CD14-positive monocyte (primary cell): Measurements from ENCODE around the gene PTEN. TPM values are rescaled to one million over a fixed set of nuclear protein-coding genes. Genes with fewer than 3 reads are reported as not detected.

Experiments
- DNase-seq, 3 donors: peaks; one replicate each; pipeline ENCODE4 v3.0.0-alpha.2; 2011 to 2022
- H2AFZ ChIP-seq: 2 replicates; pipeline ENCODE4 v1.6.0; 2012; ENCODE audit warnings: mild to moderate bottlenecking, low read depth, low read length, inconsistent platforms; ENCODE audit not compliant: insufficient read depth, poor library complexity, severe bottlenecking
- H3K27ac ChIP-seq, 2 donors: 1 replicate in 1 of 2; 2 replicates in 1 of 2; pipeline ENCODE4 v1.5.1; 2012 to 2013; ENCODE audit warnings: low read length in 2 of 2, control low read depth in 1 of 2, inconsistent platforms in 1 of 2, low read depth in 1 of 2, mild to moderate bottlenecking in 1 of 2
- H3K27me3 ChIP-seq, 2 donors: one replicate each; pipeline versions ENCODE4 v1.6.0 to v1.6.1; 2011 to 2013; ENCODE audit warnings: low read length in 2 of 2; ENCODE audit not compliant: control insufficient read depth in 2 of 2, insufficient read depth in 2 of 2
- H3K36me3 ChIP-seq, 2 donors: replicated peaks in 1 of 2; 1 replicate in 1 of 2; 2 replicates in 1 of 2; pipeline versions ENCODE4 v1.5.1 to v1.6.1; 2012 to 2013; ENCODE audit warnings: low read length in 2 of 2, control low read depth in 1 of 2, inconsistent platforms in 1 of 2, mild to moderate bottlenecking in 1 of 2; ENCODE audit not compliant: insufficient read depth in 2 of 2, control insufficient read depth in 1 of 2
- H3K4me1 ChIP-seq, 2 donors: 1 replicate in 1 of 2; 2 replicates in 1 of 2; pipeline versions ENCODE4 v1.5.1 to v1.6.1; 2012 to 2013; ENCODE audit warnings: low read length in 2 of 2, control low read depth in 1 of 2, inconsistent platforms in 1 of 2, mild to moderate bottlenecking in 1 of 2, moderate library complexity in 1 of 2; ENCODE audit not compliant: insufficient read depth in 2 of 2, control insufficient read depth in 1 of 2
- H3K4me2 ChIP-seq: replicated peaks from 2 replicates; pipeline ENCODE3; 2012; ENCODE audit warnings: low read length, moderate library complexity, mild to moderate bottlenecking; ENCODE audit not compliant: poor library complexity, severe bottlenecking; ENCODE audit errors: extremely low read depth
- H3K4me3 ChIP-seq, 3 experiments: fragments of 200-600 bp in 1 of 3; sonication (generic) in 1 of 3; replicated peaks in 1 of 3; 1 replicate in 2 of 3; 2 replicates in 1 of 3; pipeline ENCODE4 v1.5.1; 2011 to 2013; ENCODE audit warnings: low read length in 3 of 3, mild to moderate bottlenecking in 3 of 3, control low read depth in 2 of 3, low read depth in 2 of 3, inconsistent platforms in 1 of 3, moderate library complexity in 1 of 3
- H3K79me2 ChIP-seq: 2 replicates; pipeline ENCODE4 v1.6.0; 2012; ENCODE audit warnings: mild to moderate bottlenecking, control low read depth, inconsistent platforms, low read length, moderate library complexity; ENCODE audit not compliant: insufficient read depth
- H3K9ac ChIP-seq: 2 replicates; pipeline ENCODE4 v1.6.0; 2017; ENCODE audit warnings: low read length, mild to moderate bottlenecking; ENCODE audit not compliant: insufficient read depth, poor library complexity, severe bottlenecking
- H3K9me3 ChIP-seq, 2 donors: replicated peaks in 1 of 2; 1 replicate in 1 of 2; 2 replicates in 1 of 2; pipeline versions ENCODE4 v1.5.1 to v1.6.1; 2012 to 2013; ENCODE audit warnings: low read length in 2 of 2, control low read depth in 1 of 2; ENCODE audit not compliant: control insufficient read depth in 1 of 2, insufficient read depth in 1 of 2
- H4K20me1 ChIP-seq: 2 replicates; pipeline ENCODE4 v1.6.0; 2012; ENCODE audit warnings: mild to moderate bottlenecking, low read length, control low read depth, moderate library complexity; ENCODE audit not compliant: insufficient read depth
- H3K27ac Mint-ChIP-seq, 7 donors: one replicate each; pipeline ENCODE4 v1.8.0; 2020; ENCODE audit warnings: mild to moderate bottlenecking in 7 of 7, mixed read lengths in 7 of 7, moderate library complexity in 6 of 7, inconsistent platforms in 2 of 7
- H3K27me3 Mint-ChIP-seq, 3 donors: one replicate each; pipeline ENCODE4 v1.8.0; 2021 to 2022; ENCODE audit warnings: low read depth in 3 of 3, mild to moderate bottlenecking in 3 of 3, mixed read lengths in 3 of 3, moderate library complexity in 3 of 3, inconsistent platforms in 1 of 3
- H3K36me3 Mint-ChIP-seq, 2 donors: one replicate each; pipeline ENCODE4 v1.8.0; 2020; ENCODE audit warnings: mixed read lengths in 2 of 2, inconsistent platforms in 1 of 2, mild to moderate bottlenecking in 1 of 2
- H3K4me1 Mint-ChIP-seq: one replicate; pipeline ENCODE4 v1.8.0; 2020; ENCODE audit warnings: mild to moderate bottlenecking, mixed read lengths
- H3K4me3 Mint-ChIP-seq, 2 donors: one replicate each; pipeline ENCODE4 v1.8.0; 2020; ENCODE audit warnings: mild to moderate bottlenecking in 2 of 2, mixed read lengths in 2 of 2, moderate library complexity in 1 of 2
- H3K9me3 Mint-ChIP-seq, 7 donors: one replicate each; pipeline ENCODE4 v1.8.0; 2020 to 2022; ENCODE audit warnings: mixed read lengths in 7 of 7, mild to moderate bottlenecking in 6 of 7, moderate library complexity in 6 of 7, inconsistent platforms in 2 of 7
- WGBS: methylation state at CpG from one replicate; pipeline ENCODE4 v1.1.5; 2013; ENCODE audit warnings: missing lambda C conversion rate; ENCODE audit not compliant: insufficient coverage; 5-methylcytosine and 5-hydroxymethylcytosine counted together
- intact Hi-C, 2 donors: fragments of 100-400 bp; cut with micrococcal nuclease; formaldehyde crosslinking; loops; one replicate each; pipeline versions ENCODE4 v1.15.0 to v1.15.1; 2023
- polyA plus RNA-seq, 3 donors: library from polyadenylated mRNA; depleted of rRNA in 1 of 3; unstranded in 2 of 3; stranded (reverse) in 1 of 3; fragments of 300-500 nt in 2 of 3; fragments of >200 nt in 1 of 3; fragmentation: Illumina TruSeq in 2 of 3; gene quantifications; 1 replicate in 2 of 3; 2 replicates in 1 of 3; pipeline ENCODE4 v1.2.3, GENCODE V29; 2012 to 2021
- TF ChIP-seq, protein P1 (sequence below): fragments of 200-600 bp; IDR thresholded peaks from one replicate; pipeline ENCODE4 v1.8.0; 2022; ENCODE audit warnings: antibody characterized with exemption, mild to moderate bottlenecking

The PTEN gene
- polyA plus RNA-seq, 3 donors: 30.5 to 57.6 (median 37.7) TPM

- Mint-ChIP-seq H3K27me3 (no peaks in the 10 kb centered on the region), H3K4me1 (peaks cover 10% of the 10 kb centered on the region), H3K27ac (peak overlapping the region in 3 of 7 donors; percentile 0 to 51 (median 26)), H3K9me3 (no peaks in the 10 kb centered on the region), H3K36me3 (no peaks in the 10 kb centered on the region), H3K4me3 (no peak overlapping the region)
- intact Hi-C loops: no loop called here
- Histone ChIP-seq H4K20me1 (no peaks in the 10 kb centered on the region), H3K9me3 (no peaks in the 10 kb centered on the region), H3K4me2 (no peak overlapping the region), H3K27me3 (no peaks in the 10 kb centered on the region), H3K4me3 (no peak overlapping the region), H3K79me2 (no peaks in the 10 kb centered on the region), H3K9ac (no peak overlapping the region), H3K4me1 (peaks cover 0 to 6% of the 10 kb centered on the region in 2 donors), H3K36me3 (no peaks in the 10 kb centered on the region), H2AFZ (no peak overlapping the region), H3K27ac (no peak overlapping the region)
- WGBS: 50% methylated on average over 2 of the region's 4 CpGs
- TF ChIP-seq, protein P1, sequence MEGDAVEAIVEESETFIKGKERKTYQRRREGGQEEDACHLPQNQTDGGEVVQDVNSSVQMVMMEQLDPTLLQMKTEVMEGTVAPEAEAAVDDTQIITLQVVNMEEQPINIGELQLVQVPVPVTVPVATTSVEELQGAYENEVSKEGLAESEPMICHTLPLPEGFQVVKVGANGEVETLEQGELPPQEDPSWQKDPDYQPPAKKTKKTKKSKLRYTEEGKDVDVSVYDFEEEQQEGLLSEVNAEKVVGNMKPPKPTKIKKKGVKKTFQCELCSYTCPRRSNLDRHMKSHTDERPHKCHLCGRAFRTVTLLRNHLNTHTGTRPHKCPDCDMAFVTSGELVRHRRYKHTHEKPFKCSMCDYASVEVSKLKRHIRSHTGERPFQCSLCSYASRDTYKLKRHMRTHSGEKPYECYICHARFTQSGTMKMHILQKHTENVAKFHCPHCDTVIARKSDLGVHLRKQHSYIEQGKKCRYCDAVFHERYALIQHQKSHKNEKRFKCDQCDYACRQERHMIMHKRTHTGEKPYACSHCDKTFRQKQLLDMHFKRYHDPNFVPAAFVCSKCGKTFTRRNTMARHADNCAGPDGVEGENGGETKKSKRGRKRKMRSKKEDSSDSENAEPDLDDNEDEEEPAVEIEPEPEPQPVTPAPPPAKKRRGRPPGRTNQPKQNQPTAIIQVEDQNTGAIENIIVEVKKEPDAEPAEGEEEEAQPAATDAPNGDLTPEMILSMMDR: no peak
- peak; percentile 16 to 83 (median 20) for DNase-seq
Measured at GRCh38 chr10:87976101-87976743, 112.8 kb downstream of the PTEN start.

DNA sequence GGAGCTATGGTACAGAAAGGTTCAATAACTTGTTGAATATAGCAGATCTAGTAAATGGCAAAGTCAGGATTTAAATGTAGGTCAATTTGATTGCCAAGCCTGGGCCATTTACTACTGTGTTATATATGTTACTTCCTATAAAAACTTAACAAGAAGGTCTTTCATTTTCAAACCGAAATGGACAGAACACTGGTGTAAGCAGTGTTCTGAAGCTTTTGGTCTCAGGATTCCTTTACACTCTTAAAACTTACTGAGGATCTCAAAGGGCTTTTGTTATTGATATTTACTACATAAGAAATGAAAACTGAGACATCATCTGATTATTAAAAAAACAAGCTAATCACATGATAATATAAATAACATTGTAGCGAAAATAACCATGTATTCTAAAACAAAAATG lies 114.7 kb downstream of the PTEN start:
- TF ChIP-seq, protein P1: no peak
- H3K4me3 ChIP-seq: no peak overlapping the region
- intact Hi-C loops: no loop called here
- DNase-seq: no peak
- H3K4me1 ChIP-seq: peaks cover 0 to 6% of the 10 kb centered on the region in 2 donors
- Mint-ChIP-seq H3K4me1 (peaks cover 10% of the 10 kb centered on the region), H3K27ac (no peak overlapping the region), H3K4me3 (no peak overlapping the region), H3K9me3 (no peaks in the 10 kb centered on the region), H3K27me3 (no peaks in the 10 kb centered on the region), H3K36me3 (peaks cover 0 to 1% of the 10 kb centered on the region in 2 donors)
- WGBS: no CpG with 5 or more reads among the region's 2 CpGs
- H2AFZ ChIP-seq: no peak overlapping the region
- H3K27ac ChIP-seq: no peak overlapping the region
- H3K79me2 ChIP-seq: no peaks in the 10 kb centered on the region
- H3K9ac ChIP-seq: no peak overlapping the region
- H4K20me1 ChIP-seq: no peaks in the 10 kb centered on the region
- H3K9me3 ChIP-seq: no peaks in the 10 kb centered on the region
- no peaks in the 10 kb centered on the region for H3K27me3 ChIP-seq
- no peak overlapping the region for H3K4me2 ChIP-seq
- H3K36me3 ChIP-seq: no peaks in the 10 kb centered on the region
